Activated T-cell treated with anti-CD3 and anti-CD28 coated beads, Interleukin-2, amount 50 U/mL, for 48 hours (primary cell): ENCODE data around the gene PLCXD1.
"Not testable (repeated sequence)": the region's sequence is repeated elsewhere in the genome, so short reads cannot be mapped to it uniquely, and the experiment has no call there.

Experiments
- DNase-seq, 2 experiments: peaks; one replicate each; pipeline ENCODE4 v3.0.0-alpha.2; 2020

The PLCXD1 gene

DNA sequence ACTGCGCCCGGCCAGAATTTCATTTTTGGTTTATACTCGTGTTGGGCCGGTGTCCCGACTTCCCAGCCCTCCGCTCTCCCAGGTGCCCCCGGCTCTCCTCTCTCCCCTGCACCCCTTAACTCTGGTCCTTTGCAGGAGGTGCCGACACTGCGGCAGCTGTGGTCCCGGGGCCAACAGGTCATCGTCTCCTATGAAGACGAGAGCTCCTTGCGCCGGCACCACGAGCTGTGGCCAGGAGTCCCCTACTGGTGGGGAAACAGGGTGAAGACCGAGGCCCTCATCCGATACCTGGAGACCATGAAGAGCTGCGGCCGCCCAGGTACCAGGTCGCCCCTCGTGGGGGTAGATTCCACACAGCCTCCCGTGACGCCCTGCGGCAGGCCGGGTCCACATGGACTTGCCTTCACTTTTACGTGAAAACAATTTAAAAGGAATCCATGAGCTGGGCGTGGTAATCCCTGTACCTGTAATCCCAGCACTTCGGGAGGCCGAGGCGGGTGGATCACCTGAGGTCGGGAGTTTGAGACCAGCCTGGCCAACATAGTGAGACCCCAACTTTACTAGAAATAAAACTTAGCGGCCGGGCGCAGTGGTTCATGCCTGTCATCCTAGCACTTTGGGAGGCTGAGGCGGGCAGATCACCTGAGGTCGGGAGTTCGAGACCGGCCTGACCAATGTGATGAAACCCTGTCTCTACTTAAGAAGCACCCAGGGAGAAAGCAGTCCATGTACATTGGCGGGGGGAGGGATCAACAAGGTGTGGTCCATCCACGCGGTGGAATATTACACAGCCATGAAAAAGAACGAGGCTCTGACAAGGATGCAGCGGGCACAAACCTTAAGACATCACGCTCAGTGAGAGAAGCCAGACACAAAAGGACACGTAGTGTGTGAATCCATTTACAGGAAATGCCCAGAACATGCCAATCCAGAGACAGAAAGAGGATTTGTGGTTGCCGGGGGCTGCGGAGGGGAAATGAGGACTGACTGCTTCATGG, 12.0 kb downstream of the PLCXD1 start:
- no peak for DNase-seq

DNA sequence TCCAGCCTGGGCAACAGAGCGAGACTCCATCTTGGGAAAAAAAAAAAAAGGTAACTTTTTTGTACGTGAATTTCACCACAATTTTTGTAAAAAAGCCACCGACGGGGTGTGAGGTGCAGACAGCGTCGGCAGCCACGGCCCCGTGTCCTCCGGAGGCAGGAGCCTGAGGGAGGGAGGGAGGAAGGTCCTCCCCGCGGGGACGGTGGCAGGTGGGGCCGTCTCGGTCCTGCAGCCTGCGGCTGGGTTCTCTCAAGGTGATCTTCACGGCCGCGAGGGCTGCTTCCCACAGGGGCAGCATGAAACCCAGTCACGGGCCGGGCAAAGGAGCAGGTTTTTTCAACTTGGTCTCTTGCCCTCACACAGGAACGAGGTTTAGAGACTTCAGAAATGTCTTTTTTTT, 14.0 kb downstream of the PLCXD1 start:
- no peak for DNase-seq

DNA sequence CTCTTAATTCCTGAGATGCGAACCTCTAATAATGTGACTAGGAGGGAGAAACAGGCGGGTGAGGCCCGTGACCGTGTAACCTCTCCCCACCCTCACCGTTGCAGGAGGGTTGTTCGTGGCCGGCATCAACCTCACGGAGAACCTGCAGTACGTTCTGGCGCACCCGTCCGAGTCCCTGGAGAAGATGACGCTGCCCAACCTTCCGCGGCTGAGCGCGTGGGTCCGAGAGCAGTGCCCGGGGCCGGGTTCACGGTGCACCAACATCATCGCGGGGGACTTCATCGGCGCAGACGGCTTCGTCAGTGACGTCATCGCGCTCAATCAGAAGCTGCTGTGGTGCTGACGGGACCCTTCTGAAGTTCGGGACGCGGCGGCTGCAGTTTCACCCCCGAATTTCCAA, 17.8 kb downstream of the PLCXD1 start:
- no peak for DNase-seq

DNA sequence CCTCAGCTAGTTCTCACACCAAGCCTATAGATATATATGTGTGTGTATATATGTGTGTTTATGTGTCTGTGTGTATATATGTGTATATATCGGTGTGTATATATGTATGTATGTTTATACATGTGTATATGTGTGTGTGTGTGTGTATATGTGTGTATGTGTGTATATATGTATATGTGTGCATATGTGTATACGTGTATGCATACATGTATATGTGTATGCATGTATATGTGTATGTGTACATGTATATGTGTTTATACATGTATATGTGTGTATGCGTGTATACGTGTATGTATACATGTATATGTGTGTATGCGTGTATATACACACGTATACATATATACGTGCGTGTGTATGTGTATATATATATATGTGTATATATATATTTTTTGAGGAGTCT, 19.2 kb downstream of the PLCXD1 start:
- DNase-seq, result no peak

DNA sequence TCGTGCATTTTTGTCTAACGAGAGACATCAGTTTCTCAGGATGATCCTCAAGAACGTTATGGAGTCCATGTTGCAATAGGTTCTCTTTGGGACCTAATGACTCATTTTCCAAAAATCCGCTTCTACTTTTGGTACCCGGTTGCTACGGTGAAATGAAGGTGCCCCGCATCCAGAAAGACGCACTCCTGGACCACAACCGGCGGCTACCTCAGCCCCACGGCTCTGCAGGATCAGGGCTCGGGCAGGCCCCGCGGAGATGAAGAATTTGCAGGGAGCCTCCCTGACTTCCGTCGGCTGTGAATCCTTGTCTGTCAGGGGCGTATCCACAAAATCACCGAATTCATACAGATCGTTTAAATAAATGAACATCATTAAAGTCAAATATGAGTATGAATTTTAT, 21.8 kb downstream of the PLCXD1 start:
- DNase-seq, result peak in 1 of 2 experiments; percentile 19

GRCh38 chrX:305781-306613, 24.8 kb downstream of the PLCXD1 start:
- not testable (repeated sequence) for DNase-seq

DNA sequence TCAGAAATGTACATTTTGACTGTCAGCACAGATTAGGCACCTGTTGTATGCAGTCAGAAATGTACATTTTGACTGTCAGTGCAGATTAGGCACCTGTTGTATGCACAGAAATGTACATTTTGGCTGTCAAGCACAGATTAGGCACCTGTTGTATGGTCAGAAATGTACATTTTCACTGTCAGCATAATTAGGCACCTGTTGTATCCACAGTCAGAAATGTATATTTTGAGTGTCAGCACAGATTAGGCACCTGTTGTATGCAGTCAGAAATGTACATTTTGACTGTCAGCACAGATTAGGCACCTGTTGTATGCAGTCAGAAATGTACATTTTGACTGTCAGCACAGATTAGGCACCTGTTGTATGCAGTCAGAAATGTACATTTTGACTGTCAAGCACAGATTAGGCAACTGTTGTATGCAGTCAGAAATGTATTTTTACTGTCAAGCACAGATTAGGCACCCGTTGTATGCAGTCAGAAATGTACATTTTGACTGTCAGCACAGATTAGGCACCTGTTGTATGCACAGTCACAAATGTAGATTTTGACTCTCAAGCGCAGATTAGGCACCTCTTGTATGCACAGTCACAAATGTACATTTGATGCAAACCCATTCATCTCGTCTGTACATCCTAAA, 25.6 kb downstream of the PLCXD1 start:
- not testable (repeated sequence) for DNase-seq

DNA sequence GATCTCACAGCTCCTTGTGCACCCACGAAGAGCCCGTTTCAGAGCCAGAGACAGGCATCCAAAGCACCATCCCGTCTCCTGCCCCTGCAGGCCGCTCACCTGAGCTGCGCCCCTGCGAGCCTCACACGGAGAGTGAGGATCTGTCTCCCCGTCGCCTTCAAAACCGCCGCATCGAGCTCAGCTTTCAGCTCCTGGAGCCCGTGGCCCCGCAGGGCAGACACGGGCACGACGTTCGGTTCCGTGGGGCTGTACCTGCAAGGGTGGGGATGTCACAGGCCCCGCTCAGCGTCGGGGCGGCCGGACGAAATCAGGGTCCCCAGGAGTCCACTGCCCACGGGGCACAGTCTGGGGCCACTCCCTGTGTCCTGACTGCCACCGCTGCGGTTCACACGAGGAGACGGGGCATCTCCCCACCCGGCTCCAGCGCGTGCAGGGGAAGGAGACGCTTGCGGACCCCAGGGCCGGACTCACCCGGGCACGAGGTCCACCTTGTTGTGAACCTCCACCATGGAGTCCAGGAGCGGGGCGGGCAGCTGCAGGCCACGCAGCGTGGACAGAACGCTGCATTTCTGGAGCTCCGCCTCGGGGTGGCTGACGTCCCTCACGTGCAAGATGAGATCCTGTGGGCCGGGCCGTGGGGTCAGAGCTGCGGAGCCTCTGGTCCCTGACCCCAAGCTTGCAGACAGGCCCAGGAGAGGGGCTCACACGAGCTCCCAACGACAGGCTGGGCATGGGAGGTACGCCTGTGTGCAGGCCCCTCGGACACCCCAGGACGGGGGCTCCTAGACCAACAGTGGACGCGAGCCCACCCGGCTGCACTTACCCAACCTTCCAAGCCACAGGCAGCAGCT, 26.3 kb downstream of the PLCXD1 start:
- no peak for DNase-seq

DNA sequence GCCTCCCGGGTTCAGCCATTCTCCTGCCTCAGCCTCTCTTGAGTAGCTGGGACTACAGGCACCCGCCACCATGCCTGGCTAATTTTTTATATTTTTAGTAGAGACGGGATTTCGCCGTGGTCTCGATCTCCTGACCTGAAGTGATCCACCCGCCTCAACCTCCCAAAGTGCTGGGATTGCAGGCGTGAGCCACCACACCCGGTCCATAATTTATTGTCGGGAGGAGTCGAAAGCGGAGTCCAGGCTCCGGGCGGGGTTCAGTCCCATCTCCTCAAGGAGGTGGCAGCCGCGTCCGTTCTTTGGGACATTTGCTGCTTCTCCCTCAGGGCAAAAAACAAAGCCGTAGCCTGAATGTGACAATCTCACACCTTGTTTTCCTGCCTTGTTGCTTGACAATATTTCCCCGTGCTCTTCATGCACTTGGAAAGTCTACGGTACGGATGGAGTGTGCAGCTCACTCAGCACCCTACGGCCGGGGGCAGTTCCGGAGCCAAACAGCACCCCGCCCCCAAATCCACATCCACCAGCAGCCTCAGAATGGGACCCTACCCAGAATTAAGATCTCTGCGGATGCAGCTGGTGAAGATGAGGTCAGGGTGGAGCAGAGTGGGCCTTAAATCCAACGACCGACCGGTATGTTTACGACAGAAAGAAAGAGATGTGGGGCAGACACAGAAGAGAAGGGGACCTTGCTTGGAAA, 27.8 kb downstream of the PLCXD1 start:
- DNase-seq, result no peak

- no peak for DNase-seq
These were observed 29.5 kb downstream of the PLCXD1 start for GRCh38 chrX:310621-311155.

DNA sequence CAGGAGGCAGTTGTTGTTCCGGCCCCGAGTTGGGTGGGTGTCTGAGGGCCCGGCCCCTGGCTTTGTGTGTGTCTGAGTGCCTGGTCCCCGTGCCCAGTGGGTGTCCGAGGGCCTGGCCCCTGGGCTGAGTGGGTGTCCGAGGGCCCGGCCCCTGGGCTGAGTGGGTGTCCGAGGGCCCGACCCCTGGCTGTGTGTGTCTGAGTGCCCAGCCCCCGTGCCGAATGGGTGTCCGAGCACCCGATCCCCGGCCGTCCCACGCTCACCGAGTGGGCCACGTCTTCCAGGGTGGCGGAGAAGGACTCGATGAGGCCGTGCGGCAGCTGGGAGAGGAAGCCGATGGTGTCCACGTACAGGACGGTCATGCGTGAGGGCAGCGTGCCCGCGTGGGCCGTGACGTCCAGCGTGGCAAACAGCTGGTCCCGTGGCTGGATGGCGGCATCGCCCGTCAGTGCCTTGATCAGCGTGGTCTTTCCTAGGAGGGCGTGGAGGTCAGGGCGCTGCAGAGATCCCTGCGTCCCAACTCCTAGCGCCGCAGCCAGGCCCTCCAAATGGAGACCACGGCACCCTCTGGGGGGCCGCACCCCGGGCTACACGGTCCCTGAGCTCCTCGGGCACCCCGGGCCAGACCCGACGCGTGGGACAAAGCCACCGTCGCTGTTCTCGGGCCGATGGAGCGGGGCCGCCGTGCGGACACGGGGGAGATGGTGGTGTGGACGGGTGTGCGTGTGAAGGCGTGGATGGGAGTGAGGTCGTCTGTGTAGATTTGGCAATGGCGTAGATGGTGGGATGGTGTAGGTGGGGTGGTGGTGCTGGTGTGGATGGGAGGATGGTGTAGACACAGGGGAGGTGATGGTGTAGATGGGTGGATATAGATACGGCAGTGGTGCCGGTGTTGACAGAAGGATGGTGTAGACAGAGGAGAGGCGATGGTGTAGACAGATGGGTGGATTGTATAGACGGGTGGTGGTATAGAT, 30.3 kb downstream of the PLCXD1 start:
- no peak for DNase-seq

- no peak for DNase-seq
These were observed 31.6 kb downstream of the PLCXD1 start for GRCh38 chrX:312621-313331.

GRCh38 chrX:313546-313945, 32.4 kb downstream of the PLCXD1 start:
- DNase-seq, result no peak

- no peak for DNase-seq
These were observed 32.9 kb downstream of the PLCXD1 start for GRCh38 chrX:314049-314448.

DNA sequence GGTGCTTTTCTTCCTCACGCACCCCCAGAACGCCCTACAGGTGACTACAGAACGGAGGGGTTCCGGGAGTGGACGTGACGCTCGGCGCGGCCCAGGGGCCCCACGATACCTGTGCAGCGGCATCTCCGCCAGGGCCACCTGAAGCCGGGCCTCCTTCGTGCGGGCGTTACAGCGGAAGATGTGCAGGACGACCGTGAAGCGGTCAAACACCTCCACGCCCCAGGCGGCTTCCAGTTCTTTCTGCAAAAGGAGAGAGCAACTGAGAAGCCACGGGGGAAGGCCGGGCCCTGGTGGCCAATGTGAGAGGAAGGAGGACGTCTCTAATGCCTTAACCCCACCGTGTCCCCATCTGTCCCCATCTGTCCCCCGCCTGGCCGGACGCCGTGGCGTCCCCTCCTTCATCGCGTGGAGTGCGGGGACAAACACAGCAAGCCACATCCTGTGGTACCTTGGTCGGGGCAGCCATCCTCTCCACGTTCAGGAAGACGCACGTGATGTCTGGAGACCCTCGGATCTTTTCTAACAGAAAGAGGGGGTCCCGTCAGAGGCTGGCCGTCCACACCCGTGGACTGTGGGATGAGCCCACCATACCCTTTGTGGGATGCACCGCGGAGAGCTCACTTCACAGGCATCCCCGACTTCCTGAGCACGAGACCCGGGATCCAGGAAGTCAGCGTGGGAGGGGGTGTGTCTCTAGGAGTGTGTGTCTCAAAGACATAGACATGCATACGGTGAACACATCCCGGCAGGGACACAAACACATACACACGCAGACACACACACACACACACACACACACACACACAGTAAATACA, 33.8 kb downstream of the PLCXD1 start:
- DNase-seq, result no peak

GRCh38 chrX:316351-317325, 35.5 kb downstream of the PLCXD1 start:
- no peak for DNase-seq

- peak in 1 of 2 experiments; percentile 98 for DNase-seq
These were observed 36.4 kb downstream of the PLCXD1 start for GRCh38 chrX:317424-318067.
